Keratinocyte (primary cell): ENCODE data around the gene ADAMTS16. TPM values are rescaled to one million over a fixed set of nuclear protein-coding genes. Genes with fewer than 3 reads are reported as not detected.

Experiments
- DNase-seq: peaks from one replicate; pipeline ENCODE4 v3.0.0-alpha.2; 2011; ENCODE audit warnings: low read depth, missing footprints, low spot score
- FAIRE-seq: peaks from 2 replicates; lab custom pipeline; 2011; peaks lifted over from hg19 to GRCh38; lab: Jason Lieb, UNC
- H2AFZ ChIP-seq: 2 replicates; pipeline ENCODE4 v1.6.0; 2012; ENCODE audit warnings: low read length, control low read depth, inconsistent platforms; ENCODE audit not compliant: control insufficient read depth
- H3K27ac ChIP-seq: 2 replicates; pipeline ENCODE4 v1.5.1; 2011; ENCODE audit warnings: low read length; ENCODE audit not compliant: control insufficient read depth, insufficient read depth
- H3K27me3 ChIP-seq: 3 replicates; pipeline ENCODE4 v1.6.0; 2011; ENCODE audit warnings: low read length; ENCODE audit not compliant: control insufficient read depth, insufficient read depth; ENCODE audit errors: extremely low read depth
- H3K36me3 ChIP-seq, 2 experiments: 2 replicates in 1 of 2; 3 replicates in 1 of 2; pipeline ENCODE4 v1.5.1; 2011; ENCODE audit warnings: low read length in 2 of 2, mild to moderate bottlenecking in 1 of 2; ENCODE audit not compliant: control insufficient read depth in 2 of 2, insufficient read depth in 2 of 2; ENCODE audit errors: extremely low read depth in 1 of 2
- H3K4me1 ChIP-seq: 3 replicates; pipeline ENCODE4 v1.5.1; 2011; ENCODE audit warnings: low read length; ENCODE audit not compliant: control insufficient read depth, insufficient read depth; ENCODE audit errors: extremely low read depth
- H3K4me2 ChIP-seq: 3 replicates; pipeline ENCODE4 v1.6.0; 2011; ENCODE audit warnings: low read depth, low read length; ENCODE audit not compliant: control insufficient read depth, insufficient read depth; ENCODE audit errors: extremely low read depth
- H3K4me3 ChIP-seq, 3 experiments: fragments of 200-600 bp in 1 of 3; sonication (generic) in 1 of 3; 2 replicates in 2 of 3; 3 replicates in 1 of 3; pipeline ENCODE4 v1.5.1; 2011 to 2016; ENCODE audit warnings: low read length in 3 of 3, mild to moderate bottlenecking in 3 of 3, control low read depth in 2 of 3, inconsistent platforms in 1 of 3, low read depth in 1 of 3, mixed read lengths in 1 of 3, mixed run types in 1 of 3, moderate library complexity in 1 of 3; ENCODE audit not compliant: control insufficient read depth in 2 of 3, insufficient read depth in 2 of 3; ENCODE audit errors: extremely low read depth in 1 of 3
- H3K79me2 ChIP-seq: 2 replicates; pipeline ENCODE4 v1.6.0; 2012; ENCODE audit warnings: low read length; ENCODE audit not compliant: control insufficient read depth, insufficient read depth
- H3K9ac ChIP-seq: 3 replicates; pipeline ENCODE4 v1.6.0; 2011; ENCODE audit warnings: low read length; ENCODE audit not compliant: control insufficient read depth, insufficient read depth; ENCODE audit errors: extremely low read depth
- H3K9me1 ChIP-seq: 3 replicates; pipeline ENCODE4 v1.6.0; 2011; ENCODE audit warnings: low read length; ENCODE audit not compliant: control insufficient read depth, insufficient read depth; ENCODE audit errors: extremely low read depth
- H3K9me3 ChIP-seq: 2 replicates; pipeline ENCODE4 v1.5.1; 2012; ENCODE audit warnings: low read depth, low read length; ENCODE audit not compliant: control insufficient read depth
- H4K20me1 ChIP-seq: 3 replicates; pipeline ENCODE4 v1.6.0; 2011; ENCODE audit warnings: low read length; ENCODE audit not compliant: control insufficient read depth, insufficient read depth; ENCODE audit errors: extremely low read depth
- CTCF ChIP-seq, 3 experiments: IDR thresholded peaks in 1 of 3; conservative IDR thresholded peaks in 1 of 3; optimal IDR thresholded peaks in 1 of 3; 2 replicates in 2 of 3; 3 replicates in 1 of 3; pipeline versions ENCODE3 to v1.5.1; 2011; ENCODE audit warnings: low read length in 3 of 3, mild to moderate bottlenecking in 3 of 3, moderate library complexity in 2 of 3, control low read depth in 1 of 3, inconsistent platforms in 1 of 3; ENCODE audit not compliant: insufficient read depth in 2 of 3; ENCODE audit errors: extremely low read depth in 1 of 3
- EZH2 ChIP-seq: IDR thresholded peaks from one replicate; pipeline ENCODE4 v1.6.1; 2012; ENCODE audit warnings: inconsistent platforms, mild to moderate bottlenecking, low read length, moderate library complexity
- dilution Hi-C: fragments of 300-500 bp; cut with MboI; formaldehyde crosslinking; loops from one replicate; pipeline ENCODE4 v1.7.0; 2020; ENCODE audit warnings: low sequenced_read_pairs; ENCODE audit not compliant: extremely low pct_ligation_motif_present
- polyA plus RNA-seq, 5 experiments: library from polyadenylated mRNA; depleted of rRNA in 3 of 5; stranded (reverse) in 3 of 5; stranded (forward) in 1 of 5; unstranded in 1 of 5; fragments of >200 nt; gene quantifications; 1 replicate in 1 of 5; 2 replicates in 3 of 5; 3 replicates in 1 of 5; pipeline versions ENCODE4 v1.2.1 to v1.2.3, GENCODE V29; 2011 to 2012; ENCODE audit warnings: missing spikeins in 2 of 5, low read depth in 1 of 5, low replicate concordance in 1 of 5

ADAMTS16 gene
- polyA plus RNA-seq, 1 donor (not counting 4 experiments of a cell fraction or from before 2014, with no cell fraction given), result not detected

- Histone ChIP-seq H3K9me1 (no peaks in the 10 kb centered on the region), H3K4me3 (no peak overlapping the region), H3K79me2 (no peaks in the 10 kb centered on the region), H3K36me3 (no peaks in the 10 kb centered on the region), H2AFZ (no peak overlapping the region), H3K27ac (no peak overlapping the region), H3K4me2 (no peak overlapping the region), H3K27me3 (no peaks in the 10 kb centered on the region), H4K20me1 (no peaks in the 10 kb centered on the region), H3K4me1 (no peaks in the 10 kb centered on the region), H3K9me3 (no peaks in the 10 kb centered on the region), H3K9ac (no peak overlapping the region)
- no peak for TF ChIP-seq EZH2
- TF ChIP-seq CTCF (optimal IDR thresholded peaks at IDR 0.05 in 1 of 3, IDR thresholded peaks at IDR 0.05 in 1 of 3, conservative IDR thresholded peaks at IDR 0.05 in 1 of 3; ENCODE audit: extremely low read depth in 1 of 3, insufficient read depth in 2 of 3, low read length in 3 of 3), result no peak
- dilution Hi-C loops, result no loop called here
- DNase-seq (no peak), FAIRE-seq (no peak)
Measured at GRCh38 chr5:5314626-5315025, 174.5 kb downstream of the ADAMTS16 start.

- no peaks in the 10 kb centered on the region for H3K79me2 ChIP-seq
- FAIRE-seq (no peak), DNase-seq (no peak)
- H3K9me3 ChIP-seq, result no peaks in the 10 kb centered on the region
- dilution Hi-C loops, result no loop called here
- H3K4me1 ChIP-seq, result no peaks in the 10 kb centered on the region
- H3K27ac ChIP-seq, result no peak overlapping the region
- TF ChIP-seq EZH2 (no peak), CTCF (optimal IDR thresholded peaks at IDR 0.05 in 1 of 3, IDR thresholded peaks at IDR 0.05 in 1 of 3, conservative IDR thresholded peaks at IDR 0.05 in 1 of 3; ENCODE audit: extremely low read depth in 1 of 3, insufficient read depth in 2 of 3, low read length in 3 of 3) (no peak)
- no peaks in the 10 kb centered on the region for H3K36me3 ChIP-seq
- no peak overlapping the region for H2AFZ ChIP-seq
- no peak overlapping the region for H3K4me2 ChIP-seq
- H3K9ac ChIP-seq, result no peak overlapping the region
- no peaks in the 10 kb centered on the region for H3K9me1 ChIP-seq
- no peaks in the 10 kb centered on the region for H3K27me3 ChIP-seq
- H4K20me1 ChIP-seq, result no peaks in the 10 kb centered on the region
- no peak overlapping the region for H3K4me3 ChIP-seq
Measured at GRCh38 chr5:5315068-5315980, 175.2 kb downstream of the ADAMTS16 start.
